ENCODE measurements around the gene STX3.

DNA sequence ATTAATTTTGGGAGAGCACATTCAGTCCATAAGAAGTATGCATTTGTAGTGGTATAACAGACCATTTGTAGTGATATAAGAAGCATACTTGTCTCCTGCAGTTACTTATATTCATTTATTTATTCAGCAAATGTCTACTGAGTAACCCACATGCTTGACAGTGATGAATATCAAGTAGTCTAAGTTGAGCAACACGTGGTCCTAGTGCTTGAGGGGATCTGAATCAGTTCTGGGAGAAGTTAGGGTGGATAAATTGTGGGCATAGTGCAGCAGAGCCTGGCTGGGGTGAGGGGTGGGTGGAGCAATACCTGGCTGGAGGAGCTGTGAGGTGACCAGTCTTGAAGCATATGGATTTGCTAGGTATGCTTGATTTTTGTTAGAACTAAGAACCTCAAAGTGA is 24.3 kb downstream of the STX3 start:
- TF ChIP-seq, protein P1, sequence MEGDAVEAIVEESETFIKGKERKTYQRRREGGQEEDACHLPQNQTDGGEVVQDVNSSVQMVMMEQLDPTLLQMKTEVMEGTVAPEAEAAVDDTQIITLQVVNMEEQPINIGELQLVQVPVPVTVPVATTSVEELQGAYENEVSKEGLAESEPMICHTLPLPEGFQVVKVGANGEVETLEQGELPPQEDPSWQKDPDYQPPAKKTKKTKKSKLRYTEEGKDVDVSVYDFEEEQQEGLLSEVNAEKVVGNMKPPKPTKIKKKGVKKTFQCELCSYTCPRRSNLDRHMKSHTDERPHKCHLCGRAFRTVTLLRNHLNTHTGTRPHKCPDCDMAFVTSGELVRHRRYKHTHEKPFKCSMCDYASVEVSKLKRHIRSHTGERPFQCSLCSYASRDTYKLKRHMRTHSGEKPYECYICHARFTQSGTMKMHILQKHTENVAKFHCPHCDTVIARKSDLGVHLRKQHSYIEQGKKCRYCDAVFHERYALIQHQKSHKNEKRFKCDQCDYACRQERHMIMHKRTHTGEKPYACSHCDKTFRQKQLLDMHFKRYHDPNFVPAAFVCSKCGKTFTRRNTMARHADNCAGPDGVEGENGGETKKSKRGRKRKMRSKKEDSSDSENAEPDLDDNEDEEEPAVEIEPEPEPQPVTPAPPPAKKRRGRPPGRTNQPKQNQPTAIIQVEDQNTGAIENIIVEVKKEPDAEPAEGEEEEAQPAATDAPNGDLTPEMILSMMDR (IDR thresholded peaks at IDR 0.05), result no peak
- TF ChIP-seq EZH2phosphoT487 (IDR thresholded peaks at IDR 0.05), result no peak

Measured in neural progenitor cell (in vitro differentiated cells).